H9 (cell line): Measurements from ENCODE around the gene FOXO1. TPM values are rescaled to one million over a fixed set of nuclear protein-coding genes. Genes with fewer than 3 reads are reported as not detected.
A peak's percentile ranks its signal among the peaks of the same experiment; 100 is the strongest.

ENCODE experiments used
- DNase-seq: peaks from one replicate; pipeline ENCODE4 v3.0.0-alpha.2; 2017
- H2AFZ ChIP-seq: one replicate; pipeline ENCODE4 v1.6.1; 2013; ENCODE audit warnings: mild to moderate bottlenecking, low read length, control low read depth, moderate library complexity
- H2AK5ac ChIP-seq: 2 replicates; pipeline ENCODE4 v1.6.1; 2013; ENCODE audit warnings: low read length, control low read depth, mixed read lengths; ENCODE audit not compliant: insufficient read length
- H2BK120ac ChIP-seq: one replicate; pipeline ENCODE4 v1.6.1; 2013; ENCODE audit warnings: low read depth, mild to moderate bottlenecking, low read length, control low read depth, inconsistent platforms; ENCODE audit not compliant: poor library complexity, severe bottlenecking
- H2BK12ac ChIP-seq: 2 replicates; pipeline ENCODE4 v1.6.1; 2013; ENCODE audit warnings: low read length, control low read depth, mixed read lengths, low read depth; ENCODE audit not compliant: insufficient read length
- H2BK15ac ChIP-seq: 2 replicates; pipeline ENCODE4 v1.6.1; 2013; ENCODE audit warnings: low read depth, low read length, control low read depth
- H2BK20ac ChIP-seq: one replicate; pipeline ENCODE4 v1.6.1; 2013; ENCODE audit warnings: low read depth, mild to moderate bottlenecking, low read length, control low read depth, inconsistent platforms; ENCODE audit not compliant: poor library complexity, severe bottlenecking
- H2BK5ac ChIP-seq: 2 replicates; pipeline ENCODE4 v1.6.1; 2013; ENCODE audit warnings: low read length, control low read depth, mixed read lengths; ENCODE audit not compliant: insufficient read length
- H3K14ac ChIP-seq: 2 replicates; pipeline ENCODE4 v1.6.1; 2013; ENCODE audit warnings: low read length, control low read depth; ENCODE audit not compliant: insufficient read depth
- H3K18ac ChIP-seq: 2 replicates; pipeline ENCODE4 v1.6.1; 2013; ENCODE audit warnings: low read depth, mild to moderate bottlenecking, mixed read lengths, low read length, control low read depth; ENCODE audit not compliant: insufficient read length
- H3K23ac ChIP-seq: 2 replicates; pipeline ENCODE4 v1.6.1; 2013; ENCODE audit warnings: low read length, control low read depth, mixed read lengths, low read depth; ENCODE audit not compliant: insufficient read length
- H3K23me2 ChIP-seq: 2 replicates; pipeline ENCODE4 v1.6.1; 2013; ENCODE audit warnings: low read depth, mild to moderate bottlenecking, mixed read lengths, low read length, control low read depth; ENCODE audit not compliant: insufficient read length, poor library complexity, severe bottlenecking
- H3K27ac ChIP-seq: 2 replicates; pipeline ENCODE4 v1.5.1; 2013; ENCODE audit warnings: low read length, control low read depth, mixed read lengths, low read depth; ENCODE audit not compliant: insufficient read length
- H3K27me3 ChIP-seq: 2 replicates; pipeline ENCODE4 v1.6.1; 2013; ENCODE audit warnings: low read length, control low read depth, inconsistent platforms; ENCODE audit not compliant: insufficient read depth
- H3K4ac ChIP-seq: 2 replicates; pipeline ENCODE4 v1.6.1; 2013; ENCODE audit warnings: low read depth, mild to moderate bottlenecking, control low read depth, inconsistent platforms, low read length, moderate library complexity
- H3K4me1 ChIP-seq: 2 replicates; pipeline ENCODE4 v1.6.1; 2013; ENCODE audit warnings: low read length, control low read depth, inconsistent platforms; ENCODE audit not compliant: insufficient read depth
- H3K4me2 ChIP-seq: 2 replicates; pipeline ENCODE4 v1.6.1; 2013; ENCODE audit warnings: low read length, control low read depth, mixed read lengths; ENCODE audit not compliant: insufficient read length, insufficient read depth
- H3K56ac ChIP-seq: 2 replicates; pipeline ENCODE4 v1.6.1; 2013; ENCODE audit warnings: low read depth, mild to moderate bottlenecking, mixed read lengths, low read length, control low read depth; ENCODE audit not compliant: insufficient read length
- H3K79me1 ChIP-seq: 2 replicates; pipeline ENCODE4 v1.6.1; 2013; ENCODE audit warnings: low read depth, mild to moderate bottlenecking, moderate library complexity, low read length, control low read depth, inconsistent platforms; ENCODE audit not compliant: insufficient read depth, poor library complexity, severe bottlenecking
- H3K79me2 ChIP-seq: 2 replicates; pipeline ENCODE4 v1.6.1; 2013; ENCODE audit warnings: low read length, control low read depth, inconsistent platforms; ENCODE audit not compliant: insufficient read depth
- H3K9ac ChIP-seq: 2 replicates; pipeline ENCODE4 v1.6.1; 2013; ENCODE audit warnings: low read length, control low read depth, mixed read lengths; ENCODE audit not compliant: insufficient read length; ENCODE audit errors: extremely low read depth
- H3K9me3 ChIP-seq: one replicate; pipeline ENCODE4 v1.6.1; 2013; ENCODE audit warnings: low read depth, low read length, inconsistent platforms; ENCODE audit not compliant: control insufficient read depth
- H3T11ph ChIP-seq: one replicate; pipeline ENCODE4 v1.6.1; 2013; ENCODE audit warnings: mild to moderate bottlenecking, low read length, control low read depth, inconsistent platforms
- H4K20me1 ChIP-seq: one replicate; pipeline ENCODE4 v1.6.1; 2013; ENCODE audit not compliant: control insufficient read depth, insufficient read length, insufficient read depth
- H4K5ac ChIP-seq: 2 replicates; pipeline ENCODE4 v1.6.1; 2013; ENCODE audit warnings: low read depth, mild to moderate bottlenecking, mixed read lengths, low read length, control low read depth; ENCODE audit not compliant: insufficient read length
- H4K8ac ChIP-seq: replicated peaks from 2 replicates; pipeline ENCODE4 v1.6.1; 2013; ENCODE audit warnings: low read length, control low read depth, mixed read lengths, low read depth; ENCODE audit not compliant: insufficient read length
- H4K91ac ChIP-seq: 2 replicates; pipeline ENCODE4 v1.6.1; 2013; ENCODE audit warnings: low read depth, mild to moderate bottlenecking, moderate library complexity, mixed read lengths, low read length, control low read depth; ENCODE audit not compliant: insufficient read length
- H3K27ac Mint-ChIP-seq, 3 experiments: 2 replicates in 2 of 3; 3 replicates in 1 of 3; pipeline ENCODE4 v1.8.0; 2020 to 2021; ENCODE audit warnings: mixed read lengths in 3 of 3, mild to moderate bottlenecking in 1 of 3, moderate library complexity in 1 of 3
- H3K27me3 Mint-ChIP-seq: 2 replicates; pipeline ENCODE4 v1.8.0; 2021; ENCODE audit warnings: low read depth, mild to moderate bottlenecking, moderate library complexity, mixed read lengths
- H3K36me3 Mint-ChIP-seq, 3 experiments: 2 replicates in 2 of 3; 3 replicates in 1 of 3; pipeline ENCODE4 v1.8.0; 2020 to 2021; ENCODE audit warnings: low read depth in 3 of 3, mixed read lengths in 3 of 3; ENCODE audit not compliant: insufficient read depth in 1 of 3
- H3K4me1 Mint-ChIP-seq, 2 experiments: 2 replicates each; pipeline ENCODE4 v1.8.0; 2020; ENCODE audit warnings: mixed read lengths in 2 of 2
- H3K4me3 Mint-ChIP-seq, 2 experiments: 2 replicates in 1 of 2; 3 replicates in 1 of 2; pipeline ENCODE4 v1.8.0; 2020 to 2021; ENCODE audit warnings: mild to moderate bottlenecking in 2 of 2, mixed read lengths in 2 of 2, moderate library complexity in 1 of 2
- H3K9me3 Mint-ChIP-seq, 2 experiments: 2 replicates in 1 of 2; 3 replicates in 1 of 2; pipeline ENCODE4 v1.8.0; 2020; ENCODE audit warnings: mild to moderate bottlenecking in 2 of 2, mixed read lengths in 2 of 2, moderate library complexity in 1 of 2
- CTCF ChIP-seq: fragments of 200-600 bp; sonication (generic); conservative IDR thresholded peaks from 3 replicates; pipeline ENCODE4 v1.8.0; 2021; ENCODE audit warnings: antibody characterized with exemption, mild to moderate bottlenecking
- WGBS: extraction: QIAGEN DNeasy Blood & Tissue Kit; methylation state at CpG from one replicate; pipeline ENCODE4 v1.1.7; 2013; ENCODE audit warnings: missing lambda C conversion rate, low lambda C conversion rate, mixed read lengths; ENCODE audit not compliant: insufficient read length; ENCODE audit errors: extremely low coverage; 5-methylcytosine and 5-hydroxymethylcytosine counted together
- total RNA-seq: library from RNA; stranded (reverse); gene quantifications from 2 replicates; pipeline ENCODE4 v1.2.1, GENCODE V29; 2021

FOXO1 gene
- total RNA-seq, 1 experiment from 2014 or later = 44.6 TPM

DNA sequence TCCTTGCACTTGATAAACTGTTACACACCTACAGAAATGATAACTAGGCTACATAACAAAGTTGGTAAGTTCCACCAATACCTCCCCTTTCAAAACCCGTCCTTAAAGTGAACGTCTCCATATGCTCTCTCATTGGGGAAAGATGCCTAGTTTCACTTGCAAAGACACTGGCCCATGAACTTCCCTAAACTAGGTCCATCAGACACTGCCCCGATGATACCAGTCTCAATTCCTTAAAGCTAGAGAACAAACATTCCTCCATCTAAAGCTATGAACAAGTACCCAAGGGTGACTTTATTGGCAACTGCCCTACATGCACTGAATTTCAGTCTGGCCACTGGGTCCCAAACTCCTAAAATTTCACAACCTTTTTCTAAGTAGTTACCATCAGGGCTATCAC lies 39.9 kb downstream of the FOXO1 start:
- Histone ChIP-seq H4K8ac (no peak overlapping the region), H4K20me1 (no peaks in the 10 kb centered on the region), H3K23ac (no peak overlapping the region), H3K27me3 (no peaks in the 10 kb centered on the region), H3K18ac (no peak overlapping the region), H2AFZ (no peak overlapping the region), H3K56ac (no peak overlapping the region), H2BK20ac (no peak overlapping the region), H2BK15ac (no peak overlapping the region), H2BK12ac (no peak overlapping the region), H3K79me1 (peaks cover 19% of the 10 kb centered on the region), H3K27ac (peak overlapping the region; percentile 43), H3T11ph (no peak overlapping the region), H3K4ac (no peak overlapping the region), H2BK5ac (no peak overlapping the region), H3K79me2 (peaks cover 45% of the 10 kb centered on the region; the same call in 1 of the 2 replicates), H2AK5ac (no peak overlapping the region), H4K5ac (no peak overlapping the region), H3K23me2 (no peaks in the 10 kb centered on the region), H3K9ac (no peak overlapping the region), H2BK120ac (no peak overlapping the region), H3K14ac (no peak overlapping the region), H4K91ac (no peak overlapping the region), H3K9me3 (no peaks in the 10 kb centered on the region), H3K4me1 (peaks cover 2% of the 10 kb centered on the region; the same call in 1 of the 2 replicates), H3K4me2 (no peak overlapping the region)
- H3K9me3 Mint-ChIP-seq = no peaks in the 10 kb centered on the region
- WGBS = no CpG with 5 or more reads among the region's 3 CpGs
- H3K4me3 Mint-ChIP-seq = no peak overlapping the region
- no peak for TF ChIP-seq CTCF
- H3K27me3 Mint-ChIP-seq = no peaks in the 10 kb centered on the region
- H3K4me1 Mint-ChIP-seq = peaks cover 64 to 66% of the 10 kb centered on the region in 2 experiments
- H3K27ac Mint-ChIP-seq = peak overlapping the region in 2 of 3 experiments; percentile 32 to 41; a peak in 4 of 7 replicates
- H3K36me3 Mint-ChIP-seq = peaks cover 1 to 14% (median 10%) of the 10 kb centered on the region in 3 experiments; a peak in 6 of 7 replicates
- no peak for DNase-seq
